WTC11 (cell line): Measurements from ENCODE around the gene TOGARAM2. TPM values are rescaled to one million over a fixed set of nuclear protein-coding genes. Genes with fewer than 3 reads are reported as not detected.
A peak's percentile ranks its signal among the peaks of the same experiment; 100 is the strongest.

Experiments
- ATAC-seq: fragments of 200-7000 bp; cut with Tn5 transposase; 2 replicates; pipeline ENCODE4 v1.10.0; 2021; ENCODE audit warnings: mild to moderate bottlenecking, moderate library complexity
- CTCF ChIA-PET: fragments of 300-600 bp; sonication (Branson Sonifier 250); formaldehyde crosslinking; loops from one replicate; lab custom pipeline; 2021; ENCODE audit warnings: antibody characterized with exemption; lab: Charles Lee
- POLR2A ChIA-PET: fragments of 350-600 bp; sonication (Branson Sonifier 250); formaldehyde crosslinking; loops from one replicate; lab custom pipeline; 2021; ENCODE audit warnings: antibody characterized with exemption; lab: Charles Lee
- DNase-seq: peaks from one replicate; pipeline ENCODE4 v3.0.0; 2021; ENCODE audit warnings: low spot score
- H3K27ac Mint-ChIP-seq: 2 replicates; pipeline ENCODE4 v1.8.0; 2021; ENCODE audit warnings: mixed read lengths
- H3K27me3 Mint-ChIP-seq: 2 replicates; pipeline ENCODE4 v1.8.0; 2021; ENCODE audit warnings: low read depth, mild to moderate bottlenecking, moderate library complexity, mixed read lengths
- H3K36me3 Mint-ChIP-seq: 2 replicates; pipeline ENCODE4 v1.8.0; 2021; ENCODE audit warnings: mixed read lengths
- H3K4me1 Mint-ChIP-seq: 2 replicates; pipeline ENCODE4 v1.8.0; 2022; ENCODE audit warnings: mixed read lengths
- H3K4me3 Mint-ChIP-seq: 2 replicates; pipeline ENCODE4 v1.8.0; 2021; ENCODE audit warnings: mild to moderate bottlenecking, moderate library complexity, mixed read lengths
- H3K9me3 Mint-ChIP-seq: 2 replicates; pipeline ENCODE4 v1.8.0; 2021; ENCODE audit warnings: mixed read lengths
- CREB1 ChIP-seq: sonication (generic); formaldehyde crosslinking; IDR thresholded peaks from 2 replicates; pipeline ENCODE4 v1.8.0; 2023; ENCODE audit warnings: mild to moderate bottlenecking, missing genetic modification reagents
- EMX1 ChIP-seq: fragments of 250-450 bp; sonication (Bioruptor Pico); IDR thresholded peaks from 2 replicates; pipeline ENCODE4 v1.8.0; 2021; ENCODE audit warnings: mild to moderate bottlenecking
- ERG ChIP-seq: fragments of 250-450 bp; sonication (Bioruptor Pico); IDR thresholded peaks from 2 replicates; pipeline ENCODE4 v1.8.0; 2021; ENCODE audit warnings: mild to moderate bottlenecking
- FOXK1 ChIP-seq: sonication (generic); formaldehyde crosslinking; IDR thresholded peaks from 2 replicates; pipeline ENCODE4 v1.8.0; 2022; ENCODE audit warnings: mild to moderate bottlenecking, moderate library complexity, missing genetic modification reagents
- FOXP1 ChIP-seq: sonication (generic); formaldehyde crosslinking; IDR thresholded peaks from 2 replicates; pipeline ENCODE4 v1.8.0; 2022; ENCODE audit warnings: missing genetic modification reagents, mild to moderate bottlenecking, moderate library complexity, borderline replicate concordance
- GABPB1 ChIP-seq: sonication (generic); formaldehyde crosslinking; IDR thresholded peaks from 2 replicates; pipeline ENCODE4 v1.8.1; 2023; ENCODE audit warnings: mild to moderate bottlenecking, missing genetic modification reagents
- GTF2I ChIP-seq: fragments of 250-450 bp; sonication (Bioruptor Pico); conservative IDR thresholded peaks from 2 replicates; pipeline ENCODE4 v1.4.0; 2021; ENCODE audit warnings: mild to moderate bottlenecking
- HMGA2 ChIP-seq: fragments of 250-450 bp; sonication (Bioruptor Pico); IDR thresholded peaks from 2 replicates; pipeline ENCODE4 v1.4.0; 2021; ENCODE audit warnings: mild to moderate bottlenecking, moderate library complexity
- HMGXB4 ChIP-seq: sonication (generic); formaldehyde crosslinking; IDR thresholded peaks from 2 replicates; pipeline ENCODE4 v1.8.1; 2023; ENCODE audit warnings: mild to moderate bottlenecking, moderate library complexity, missing genetic modification reagents
- KAT7 ChIP-seq: sonication (generic); formaldehyde crosslinking; IDR thresholded peaks from 2 replicates; pipeline ENCODE4 v1.8.1; 2023; ENCODE audit warnings: missing genetic modification reagents, mild to moderate bottlenecking, borderline replicate concordance
- NFATC4 ChIP-seq: fragments of 250-450 bp; sonication (Bioruptor Pico); IDR thresholded peaks from 2 replicates; pipeline ENCODE4 v1.9.0; 2021; ENCODE audit warnings: mild to moderate bottlenecking
- OVOL2 ChIP-seq: fragments of 250-450 bp; sonication (Bioruptor Pico); IDR thresholded peaks from 2 replicates; pipeline ENCODE4 v1.9.0; 2021; ENCODE audit warnings: mild to moderate bottlenecking, borderline replicate concordance
- PRRX2 ChIP-seq: fragments of 250-450 bp; sonication (Bioruptor Pico); IDR thresholded peaks from 2 replicates; pipeline ENCODE4 v1.8.0; 2021; ENCODE audit warnings: mild to moderate bottlenecking
- SMAD4 ChIP-seq: sonication (generic); formaldehyde crosslinking; IDR thresholded peaks from 2 replicates; pipeline ENCODE4 v1.8.0; 2022; ENCODE audit warnings: mild to moderate bottlenecking, missing genetic modification reagents
- USF2 ChIP-seq: sonication (generic); formaldehyde crosslinking; IDR thresholded peaks from 2 replicates; pipeline ENCODE4 v1.8.1; 2023; ENCODE audit warnings: mild to moderate bottlenecking, missing genetic modification reagents, moderate library complexity
- ZNF263 ChIP-seq: sonication (generic); formaldehyde crosslinking; IDR thresholded peaks from 2 replicates; pipeline ENCODE4 v1.8.1; 2022; ENCODE audit warnings: low read depth, mild to moderate bottlenecking, moderate library complexity, missing genetic modification reagents
- ZNF281 ChIP-seq: sonication (generic); formaldehyde crosslinking; IDR thresholded peaks from 2 replicates; pipeline ENCODE4 v1.8.0; 2023; ENCODE audit warnings: mild to moderate bottlenecking, missing genetic modification reagents
- ZSCAN18 ChIP-seq: fragments of 250-450 bp; sonication (Bioruptor Pico); IDR thresholded peaks from 2 replicates; pipeline ENCODE4 v2.1.2; 2022; ENCODE audit warnings: mild to moderate bottlenecking, moderate library complexity
- total RNA-seq: library from RNA; stranded (reverse); gene quantifications from 3 replicates; pipeline ENCODE4 v1.2.3, GENCODE V29; 2021

The TOGARAM2 gene
- total RNA-seq, 1 experiment from 2014 or later, result 1.0 TPM

- no peak for TF ChIP-seq ZNF263 (CRISPR knock-in tag)
- TF ChIP-seq EMX1 (CRISPR knock-in tag), result no peak
- TF ChIP-seq GABPB1 (CRISPR knock-in tag), result no peak
- TF ChIP-seq ZSCAN18 (CRISPR knock-in tag), result no peak
Observed at GRCh38 chr2:28979041-28979440, 2.1 kb upstream of the TOGARAM2 start (continued).

- H3K4me3 Mint-ChIP-seq, result no peak overlapping the region
- H3K27me3 Mint-ChIP-seq, result no peaks in the 10 kb centered on the region
- H3K36me3 Mint-ChIP-seq, result no peaks in the 10 kb centered on the region
- no peak overlapping the region for H3K27ac Mint-ChIP-seq
- TF ChIP-seq FOXK1 (no peak), ERG (no peak), EMX1 (CRISPR knock-in tag) (no peak), HMGA2 (CRISPR knock-in tag) (no peak), KAT7 (CRISPR knock-in tag) (no peak), OVOL2 (no peak), NFATC4 (CRISPR knock-in tag) (no peak), ZNF281 (CRISPR knock-in tag) (no peak), FOXP1 (no peak)
- H3K4me1 Mint-ChIP-seq, result no peaks in the 10 kb centered on the region
- DNase-seq (no peak), ATAC-seq (peak; percentile 13; the same call in 1 of the 2 replicates)
- 0 out of 2 replicates have a peak, but pooled peaks cover 3% of the 10 kb centered on the region for H3K9me3 Mint-ChIP-seq
- ChIA-PET CTCF (no interaction called here), POLR2A (no interaction called here)
Observed at GRCh38 chr2:28979576-28980366, 1.3 kb upstream of the TOGARAM2 start.

- H3K36me3 Mint-ChIP-seq, result no peaks in the 10 kb centered on the region
- CTCF ChIA-PET, result no interaction called here
Observed at GRCh38 chr2:28980368-28981015, 606 bp upstream of the TOGARAM2 start.

More at GRCh38 chr2:28980368-28981015, 606 bp upstream of the TOGARAM2 start:
- Mint-ChIP-seq H3K4me3 (no peak overlapping the region), H3K4me1 (no peaks in the 10 kb centered on the region), H3K9me3 (0 out of 2 replicates have a peak, but pooled peaks cover 3% of the 10 kb centered on the region), H3K27me3 (no peaks in the 10 kb centered on the region), H3K27ac (no peak overlapping the region)
- TF ChIP-seq USF2 (CRISPR knock-in tag) (no peak), ZNF281 (CRISPR knock-in tag) (no peak), GTF2I (CRISPR knock-in tag) (peak; percentile 73), CREB1 (CRISPR knock-in tag) (no peak), ERG (no peak), SMAD4 (CRISPR knock-in tag) (no peak), PRRX2 (no peak), HMGXB4 (no peak)
- POLR2A ChIA-PET, result no interaction called here
- ATAC-seq (no peak), DNase-seq (no peak)
